Measurements from ENCODE around the gene CYP8B1.

- TF ChIP-seq RFX7 (CRISPR knock-in tag; IDR thresholded peaks at IDR 0.05), result no peak
- TF ChIP-seq TBL1XR1 (IDR thresholded peaks at IDR 0.05; ENCODE audit: low read length in 2 of 2), result no peak
- no peak for TF ChIP-seq PURB (CRISPR knock-in tag; IDR thresholded peaks at IDR 0.05; ENCODE audit: low read depth)
- no peak for TF ChIP-seq CTCF (IDR thresholded peaks at IDR 0.05 in 2 of 3, conservative IDR thresholded peaks at IDR 0.05 in 1 of 3; ENCODE audit: insufficient read depth in 2 of 3, low read depth in 1 of 3, low read length in 3 of 3)
- no peak for TF ChIP-seq RHOXF2B (CRISPR knock-in tag; conservative IDR thresholded peaks at IDR 0.05)
- TF ChIP-seq TAF1 (IDR thresholded peaks at IDR 0.05; ENCODE audit: control insufficient read depth, extremely low read depth, insufficient read depth, low read length, severe bottlenecking), result no peak
- no peak for TF ChIP-seq MXD1 (CRISPR knock-in tag; IDR thresholded peaks at IDR 0.05; ENCODE audit: borderline replicate concordance, poor library complexity, severe bottlenecking)
- TF ChIP-seq EP300 (IDR thresholded peaks at IDR 0.05; ENCODE audit: low read length), result peak; percentile 71
- no peak for TF ChIP-seq NCOA6 (IDR thresholded peaks at IDR 0.05)
- no peak for TF ChIP-seq AFF1 (IDR thresholded peaks at IDR 0.05; ENCODE audit: low read depth in 1 of 2, partially characterized antibody in 2 of 2)
- no peak for TF ChIP-seq TGIF2 (CRISPR knock-in tag; IDR thresholded peaks at IDR 0.05)
- no peak for TF ChIP-seq ERF (CRISPR knock-in tag; IDR thresholded peaks at IDR 0.05)
Measured at GRCh38 chr3:42902257-42902656, 26.6 kb upstream of the CYP8B1 start.

Measured in K562 (cell line).